DMS53 treated with DMSO at 0.1 percent for 48 hours (cell line): ENCODE data around the gene RARB.

Experiments used
- DNase-seq: peaks from one replicate; lab custom pipeline; 2025; ENCODE audit not compliant: unreplicated experiment; lab: John Stamatoyannopoulos, UW

RARB gene

DNA sequence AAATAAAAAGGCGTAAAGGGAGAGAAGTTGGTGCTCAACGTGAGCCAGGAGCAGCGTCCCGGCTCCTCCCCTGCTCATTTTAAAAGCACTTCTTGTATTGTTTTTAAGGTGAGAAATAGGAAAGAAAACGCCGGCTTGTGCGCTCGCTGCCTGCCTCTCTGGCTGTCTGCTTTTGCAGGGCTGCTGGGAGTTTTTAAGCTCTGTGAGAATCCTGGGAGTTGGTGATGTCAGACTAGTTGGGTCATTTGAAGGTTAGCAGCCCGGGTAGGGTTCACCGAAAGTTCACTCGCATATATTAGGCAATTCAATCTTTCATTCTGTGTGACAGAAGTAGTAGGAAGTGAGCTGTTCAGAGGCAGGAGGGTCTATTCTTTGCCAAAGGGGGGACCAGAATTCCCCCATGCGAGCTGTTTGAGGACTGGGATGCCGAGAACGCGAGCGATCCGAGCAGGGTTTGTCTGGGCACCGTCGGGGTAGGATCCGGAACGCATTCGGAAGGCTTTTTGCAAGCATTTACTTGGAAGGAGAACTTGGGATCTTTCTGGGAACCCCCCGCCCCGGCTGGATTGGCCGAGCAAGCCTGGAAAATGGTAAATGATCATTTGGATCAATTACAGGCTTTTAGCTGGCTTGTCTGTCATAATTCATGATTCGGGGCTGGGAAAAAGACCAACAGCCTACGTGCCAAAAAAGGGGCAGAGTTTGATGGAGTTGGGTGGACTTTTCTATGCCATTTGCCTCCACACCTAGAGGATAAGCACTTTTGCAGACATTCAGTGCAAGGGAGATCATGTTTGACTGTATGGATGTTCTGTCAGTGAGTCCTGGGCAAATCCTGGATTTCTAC, at the start of gene RARB:
Gene RARB, plus strand, starts transcription at position 322 of the 847 bp plus-strand sequence. Its CDS starts 469 bp downstream, at position 791.
- no peak for DNase-seq

DNA sequence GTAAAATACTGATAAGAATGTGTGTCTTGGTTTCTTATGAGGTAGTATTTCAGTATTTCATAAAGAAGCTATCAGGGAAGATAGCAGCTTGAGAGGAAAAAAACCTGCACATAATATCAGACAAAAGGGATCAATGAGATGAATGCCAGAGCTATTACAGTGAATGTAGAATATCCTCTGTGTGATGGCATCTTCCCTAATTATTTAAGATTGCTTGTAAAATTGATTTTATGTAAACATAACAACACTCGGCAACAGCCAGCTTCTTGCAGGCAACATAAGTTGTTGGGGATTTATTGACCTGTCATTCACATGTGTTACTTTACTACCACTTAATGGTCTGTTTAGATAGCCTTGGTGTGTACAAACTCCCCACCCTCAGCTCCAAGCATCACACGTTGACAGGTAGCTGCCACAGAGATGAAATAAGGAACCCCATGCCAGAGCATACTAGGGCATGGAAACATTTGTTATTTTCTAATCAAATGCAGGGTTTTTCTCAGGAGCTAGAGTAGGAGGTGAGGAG, 49.2 kb upstream of the RARB start:
- DNase-seq = no peak

DNA sequence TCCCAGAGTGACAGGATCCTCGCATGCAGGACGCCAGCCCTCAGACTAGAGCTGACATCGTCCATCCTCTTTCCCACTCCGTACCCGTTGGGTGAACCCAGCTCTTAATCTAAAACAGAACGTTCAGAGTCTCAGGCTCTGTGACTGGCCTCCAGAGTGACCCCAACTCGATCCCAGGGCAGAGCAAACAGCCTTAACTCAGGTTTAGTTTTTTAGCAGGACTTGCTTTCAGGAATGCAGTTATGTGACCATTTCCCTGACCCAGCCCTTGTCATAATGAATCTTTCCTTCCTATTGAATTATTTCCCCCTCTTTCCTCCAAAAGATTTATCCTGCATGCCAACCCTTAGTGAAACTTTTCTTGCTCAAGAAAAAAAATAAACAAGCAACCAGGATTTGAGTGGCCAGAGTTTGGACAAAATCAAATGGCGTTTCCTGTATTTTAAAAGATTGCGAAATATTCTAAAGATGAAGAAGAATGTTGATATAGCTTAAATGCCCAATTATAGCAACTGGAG, 47.8 kb upstream of the RARB start:
- DNase-seq = no peak

DNA sequence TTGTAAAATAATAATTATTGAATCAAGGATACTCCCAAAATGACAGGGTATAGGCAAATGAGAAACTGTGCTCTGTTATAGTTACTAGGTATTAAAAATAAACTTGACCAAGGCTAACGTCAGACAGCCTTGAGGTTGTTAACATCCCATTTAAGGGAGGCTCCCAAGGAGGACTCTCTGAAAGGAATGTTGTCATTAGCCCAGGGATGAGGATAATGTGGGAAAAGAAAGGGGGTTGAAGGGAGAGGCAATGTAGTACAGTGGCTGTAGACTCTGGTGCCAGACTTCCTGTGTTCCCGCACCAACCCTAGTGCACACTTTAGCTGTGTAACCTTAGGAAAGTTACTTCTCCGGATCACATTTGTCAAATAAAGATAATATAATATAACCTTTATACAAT, 47.0 kb upstream of the RARB start:
- no peak for DNase-seq

DNA sequence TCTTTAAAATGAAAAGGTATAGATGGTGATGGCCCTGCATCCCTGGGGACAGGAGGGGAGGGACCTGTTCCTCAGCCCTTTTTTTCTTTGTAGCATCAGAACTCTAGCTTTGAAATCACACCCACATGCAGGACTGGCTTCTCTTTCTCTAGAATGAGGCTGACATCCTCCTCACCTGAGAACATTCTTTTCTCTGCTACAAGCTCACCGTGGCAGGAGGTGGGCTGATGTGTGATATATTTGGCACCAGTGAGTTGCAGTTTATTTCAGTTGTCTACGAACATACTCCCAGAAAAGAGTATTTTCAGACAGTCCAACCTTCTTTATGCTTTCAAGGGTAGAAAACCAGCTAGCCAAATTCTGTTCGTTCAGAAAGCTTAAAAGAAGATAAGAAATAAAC, 43.6 kb upstream of the RARB start:
- no peak for DNase-seq

DNA sequence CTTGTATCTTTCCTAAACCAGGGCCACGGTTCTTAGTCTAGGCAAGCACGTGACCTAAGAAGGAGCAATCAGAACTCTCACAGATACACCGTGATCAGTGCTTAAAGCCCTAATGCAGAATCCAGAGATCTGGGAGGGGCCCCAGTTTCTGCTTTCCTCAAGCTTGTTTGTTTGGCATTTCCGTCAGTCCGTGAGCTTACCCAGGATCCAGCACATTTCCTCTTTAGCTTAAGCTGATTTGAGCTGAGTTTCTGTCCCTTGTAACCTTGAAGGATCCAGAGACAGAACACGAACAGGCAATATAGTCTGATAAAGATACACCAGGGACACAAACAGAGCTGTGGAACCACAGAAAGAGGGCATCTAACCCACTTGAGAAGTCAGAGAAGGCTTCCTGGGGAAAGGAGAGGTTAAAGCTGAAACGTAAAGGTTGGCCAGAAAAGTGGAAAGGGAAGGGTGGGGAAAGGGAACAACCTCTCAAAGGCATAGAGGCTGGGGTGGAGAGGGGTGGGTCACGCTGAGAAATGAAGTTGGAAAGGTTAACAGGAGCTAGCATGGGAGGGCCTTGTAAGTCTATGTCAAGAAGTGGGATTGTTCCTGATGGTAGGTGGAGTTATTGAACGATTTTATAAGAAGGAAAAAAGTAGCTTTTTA, 42.1 kb upstream of the RARB start:
- no peak for DNase-seq

DNA sequence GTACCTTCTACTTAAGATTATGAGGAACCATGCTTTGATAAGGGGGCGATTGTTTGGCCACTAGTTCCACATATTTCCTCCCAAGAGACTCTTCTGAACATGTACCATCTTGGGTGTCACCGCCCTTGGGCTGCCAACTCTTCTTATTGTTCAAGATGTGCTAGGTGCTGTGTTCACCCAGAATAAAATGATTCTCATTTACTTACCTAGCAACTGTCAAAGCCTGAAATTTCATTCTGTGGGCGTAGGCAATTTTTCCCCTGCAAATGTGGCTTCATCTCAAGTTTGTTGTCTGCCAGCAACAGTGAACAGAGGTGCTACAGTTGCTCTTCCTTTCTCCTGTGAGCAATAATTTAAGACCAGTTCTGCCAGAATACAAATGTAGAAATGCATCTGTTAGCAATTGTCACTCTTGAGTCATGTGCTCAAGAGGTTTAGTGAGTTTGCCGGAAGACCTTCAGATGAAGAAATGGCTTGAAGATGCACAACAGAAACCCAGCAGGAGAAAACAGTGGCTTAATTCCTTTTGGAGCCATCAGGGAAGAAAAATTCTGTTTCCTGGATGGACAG, 41.3 kb upstream of the RARB start:
- no peak for DNase-seq

DNA sequence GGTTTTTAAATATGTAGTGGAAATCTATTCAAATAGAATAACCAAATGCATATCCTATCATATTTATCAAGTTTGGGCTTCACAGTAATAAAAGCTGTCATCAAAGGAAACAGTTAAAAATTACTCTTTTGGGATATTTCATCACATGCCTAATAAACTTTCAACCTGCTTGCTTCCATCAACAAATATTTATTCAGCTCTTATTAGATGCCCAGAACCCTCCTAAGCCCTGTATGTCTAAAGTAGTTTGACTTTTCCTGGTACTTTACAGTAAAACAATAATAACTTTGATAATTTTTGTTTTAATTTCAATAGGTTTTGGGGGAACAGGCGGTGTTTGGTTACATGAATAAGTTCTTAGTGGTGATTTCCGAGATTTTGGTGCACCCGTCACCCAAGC, 37.5 kb upstream of the RARB start:
- DNase-seq = no peak

DNA sequence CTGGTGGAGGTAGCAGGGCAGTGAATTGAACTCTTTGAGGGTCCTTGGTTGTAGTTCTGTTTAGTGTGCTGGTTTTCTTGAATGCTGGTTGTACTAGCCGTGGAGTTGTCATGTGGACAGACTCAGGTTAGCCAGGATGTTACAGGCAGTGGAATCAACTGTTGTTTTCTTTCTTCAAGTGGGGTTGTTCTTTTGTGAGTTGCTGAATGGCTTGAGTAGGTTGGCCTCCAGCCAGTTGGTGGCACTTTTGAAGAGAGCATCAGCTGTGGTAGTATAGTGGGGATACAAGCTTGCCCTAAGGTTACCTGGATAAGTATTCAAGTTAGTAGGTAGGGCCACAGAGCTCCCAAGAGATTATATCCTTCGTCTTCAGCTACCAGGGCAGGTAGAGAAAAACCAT, 31.8 kb upstream of the RARB start:
- no peak for DNase-seq

DNA sequence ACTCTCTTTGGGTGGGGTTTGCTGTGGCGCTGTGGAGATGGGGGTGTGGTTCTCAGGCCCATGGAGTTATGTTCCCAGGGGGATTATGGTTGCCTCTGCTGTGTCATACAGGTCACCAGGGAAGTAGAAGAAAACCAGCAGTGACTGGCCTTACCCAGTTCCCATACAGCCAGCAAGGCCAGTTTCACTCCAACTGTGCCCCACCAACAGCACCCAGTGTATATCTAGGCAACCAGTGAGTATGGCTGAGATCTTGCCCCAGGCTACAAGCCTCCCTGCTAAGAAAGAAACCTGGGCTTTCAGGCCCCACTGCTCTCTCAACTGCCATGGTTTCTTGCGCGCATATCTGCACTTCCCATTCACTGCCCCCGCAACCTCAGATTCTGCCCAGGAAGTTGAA, 31.4 kb upstream of the RARB start:
- no peak for DNase-seq

DNA sequence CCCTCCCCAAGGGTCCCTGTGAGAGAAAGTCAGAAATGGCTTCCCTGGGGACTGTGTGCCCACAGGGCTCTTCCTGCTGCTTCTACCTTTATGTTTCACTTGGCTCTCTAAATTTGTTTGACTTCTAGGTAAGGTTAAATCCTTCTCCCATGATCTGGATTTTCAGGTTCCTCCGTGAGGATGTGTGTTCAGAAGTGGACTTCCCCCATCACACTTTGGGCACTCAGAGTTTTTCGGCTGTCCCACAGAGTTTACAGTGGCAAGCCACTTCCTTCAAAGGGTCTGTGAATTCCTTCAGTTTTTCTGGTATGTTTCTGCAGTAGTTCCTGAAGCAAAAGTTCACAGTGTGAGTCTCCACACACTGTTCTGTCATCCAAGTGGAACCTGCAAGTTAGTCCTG, 30.9 kb upstream of the RARB start:
- no peak for DNase-seq

DNA sequence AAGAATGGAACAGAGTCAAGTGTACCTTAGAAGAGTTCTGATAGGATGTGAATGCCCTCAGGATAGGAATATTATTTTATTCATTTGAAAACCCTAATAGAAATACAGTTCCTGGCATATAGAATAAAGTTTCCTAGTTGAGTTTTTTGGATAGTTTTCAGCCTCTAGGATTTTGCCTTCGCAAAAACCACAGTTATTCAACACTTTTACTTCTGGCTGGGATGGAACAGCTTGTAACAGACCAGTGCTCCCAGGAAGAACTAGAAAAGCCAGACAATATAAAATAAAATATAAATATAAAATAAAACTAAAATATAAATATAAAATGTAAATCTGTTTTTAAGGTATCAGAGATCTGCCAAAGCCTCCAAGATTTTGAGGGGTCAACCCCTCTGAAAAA, 27.5 kb upstream of the RARB start:
- DNase-seq = no peak

DNA sequence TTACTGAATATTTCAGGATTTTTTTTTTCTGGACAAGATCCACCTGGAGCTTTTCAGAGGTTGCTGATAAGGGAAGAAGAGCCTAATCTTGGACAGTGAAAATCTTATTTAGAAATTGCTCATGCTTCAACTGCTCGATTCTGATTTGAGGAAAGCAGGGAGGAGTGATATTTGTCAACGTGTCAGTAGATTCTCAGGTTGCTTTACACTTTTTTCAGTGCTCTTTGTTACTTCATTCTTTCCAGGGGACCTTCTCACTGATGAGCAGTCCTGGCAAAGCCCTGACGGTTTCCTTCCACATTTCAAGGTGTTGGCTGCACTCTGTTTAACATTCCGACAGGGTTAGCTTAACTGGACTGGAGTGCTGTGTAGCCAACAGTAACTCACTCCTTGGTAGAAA, 24.1 kb upstream of the RARB start:
- DNase-seq = no peak

DNA sequence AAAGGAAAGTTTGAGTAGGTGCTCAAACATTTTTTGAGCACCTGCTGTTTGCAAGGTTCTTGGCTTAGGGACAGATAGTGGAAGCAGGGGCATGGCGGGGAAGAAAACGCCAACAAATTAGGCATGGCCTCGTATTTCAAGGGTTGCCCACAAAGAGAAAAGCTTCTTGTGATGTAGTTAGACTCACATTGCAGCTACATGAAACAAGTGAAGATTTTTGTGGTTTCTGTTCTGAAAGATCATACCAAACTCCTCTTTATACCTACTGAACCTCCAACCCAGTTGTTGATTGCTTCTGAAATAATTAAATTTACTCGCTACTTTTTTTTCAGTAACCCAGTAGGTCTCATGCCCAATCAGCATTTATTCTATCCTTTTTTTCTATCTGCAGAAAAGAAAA, 23.5 kb upstream of the RARB start:
- no peak for DNase-seq

DNA sequence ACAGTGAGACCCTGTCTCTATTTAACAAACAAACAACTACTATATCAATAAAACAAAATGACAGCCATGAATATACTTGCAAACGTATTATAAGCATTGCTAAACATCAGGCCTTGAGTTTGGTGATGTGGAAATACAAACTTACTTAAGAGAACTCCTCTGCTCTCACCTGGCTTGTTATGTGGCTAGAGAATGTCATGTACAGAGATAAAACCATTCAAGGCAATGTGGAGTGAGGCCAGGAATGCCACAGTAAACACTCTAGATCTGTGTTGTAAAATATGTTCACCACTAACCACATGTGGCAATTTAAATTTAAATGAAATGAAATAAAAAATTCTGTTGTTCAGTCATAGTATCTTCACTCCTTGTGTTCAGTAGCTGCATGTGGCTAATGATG, 22.7 kb upstream of the RARB start:
- no peak for DNase-seq

DNA sequence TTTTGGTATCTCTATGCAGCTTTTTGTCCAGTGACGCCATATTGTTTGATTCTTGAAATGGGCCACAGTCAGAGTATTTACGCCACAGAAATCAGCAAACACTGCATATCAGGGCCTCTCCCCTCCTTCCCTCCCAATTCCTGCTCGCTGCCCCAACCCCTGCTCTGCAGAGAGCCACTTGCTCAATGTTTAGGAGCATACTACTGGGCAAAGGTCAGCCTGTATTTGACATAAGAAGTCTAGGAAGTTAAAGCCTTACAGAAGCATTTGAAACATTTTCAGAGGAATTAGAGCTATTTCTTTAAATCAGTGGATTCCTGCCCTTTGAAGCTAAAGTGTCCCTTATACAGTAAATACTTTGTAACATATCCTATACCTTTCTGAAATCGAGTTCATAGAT, 17.4 kb upstream of the RARB start:
- no peak for DNase-seq

DNA sequence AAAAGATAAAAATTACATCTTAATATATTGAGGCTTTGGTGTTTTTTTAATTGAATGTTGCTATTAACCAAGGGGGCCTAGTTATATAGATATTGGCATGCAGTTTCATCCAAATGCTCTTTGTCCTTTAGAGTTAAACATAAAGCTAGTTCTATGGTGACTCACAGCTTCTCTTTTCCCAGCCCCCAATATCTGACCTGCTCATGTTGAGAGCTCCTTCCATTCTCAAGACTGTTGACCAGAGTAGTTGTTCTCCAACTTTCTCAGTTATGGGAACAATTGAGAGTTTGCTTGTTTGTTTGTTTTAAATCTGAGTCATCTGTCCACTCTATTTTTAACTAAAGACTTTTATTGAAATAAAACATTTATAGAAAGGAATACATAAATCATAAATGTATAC, 15.8 kb upstream of the RARB start:
- DNase-seq = no peak

DNA sequence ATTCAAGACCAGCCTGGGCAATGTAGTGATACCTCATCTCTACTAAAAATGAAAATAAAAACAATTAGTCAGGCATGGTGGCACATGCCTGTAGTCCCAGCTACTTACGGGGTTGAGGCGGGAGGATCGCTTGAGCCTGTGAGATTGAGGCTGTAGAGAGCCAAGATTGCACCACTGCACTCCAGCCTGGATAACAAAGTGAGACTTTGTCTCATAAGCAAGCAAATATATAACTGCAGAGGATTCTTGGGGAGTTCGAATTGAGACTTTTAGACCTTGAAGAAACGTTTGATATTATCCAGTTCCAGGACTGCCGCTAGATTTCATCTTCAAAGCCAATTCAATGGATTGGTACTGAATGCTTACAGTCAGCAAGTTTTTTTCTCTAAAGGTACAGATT, 11.9 kb upstream of the RARB start:
- no peak for DNase-seq

DNA sequence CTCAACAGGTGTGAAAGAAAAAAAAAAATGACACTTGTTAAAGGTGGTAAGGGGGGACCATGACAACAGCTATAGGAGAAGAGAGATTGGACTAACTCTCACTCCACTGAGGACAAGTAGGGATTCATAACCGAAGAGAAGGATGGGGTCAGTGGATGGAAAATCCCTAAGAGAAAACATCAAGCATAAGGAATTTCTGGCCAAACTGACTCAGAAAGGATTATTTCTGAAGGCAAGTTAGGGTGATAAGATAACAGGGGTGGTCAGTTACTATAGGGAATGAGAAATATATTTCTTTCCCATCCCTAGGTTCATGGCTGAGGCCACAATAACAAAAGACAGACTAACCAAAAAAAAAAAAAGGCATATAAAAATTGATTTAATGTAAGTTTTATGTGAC, 9.5 kb upstream of the RARB start:
- no peak for DNase-seq

DNA sequence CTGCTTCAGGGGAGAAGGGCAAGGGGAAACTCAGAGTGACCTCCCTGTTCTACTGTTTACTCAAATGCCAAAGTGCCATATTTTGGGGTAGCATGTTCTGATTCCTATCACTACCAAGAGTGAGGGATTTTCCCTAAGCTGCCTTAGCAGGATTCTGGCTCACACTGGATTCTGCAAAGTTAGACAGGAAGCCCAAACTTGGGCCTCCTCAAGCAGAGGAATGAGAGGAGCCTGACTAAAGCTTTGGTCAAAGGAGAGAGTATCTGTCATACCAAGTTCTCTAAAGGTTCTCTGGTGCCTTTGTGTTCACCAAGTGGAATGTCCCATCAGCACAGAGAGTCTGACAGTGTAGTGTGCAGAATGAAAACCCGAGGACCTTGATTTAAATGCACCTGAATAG, 8.8 kb upstream of the RARB start:
- no peak for DNase-seq

DNA sequence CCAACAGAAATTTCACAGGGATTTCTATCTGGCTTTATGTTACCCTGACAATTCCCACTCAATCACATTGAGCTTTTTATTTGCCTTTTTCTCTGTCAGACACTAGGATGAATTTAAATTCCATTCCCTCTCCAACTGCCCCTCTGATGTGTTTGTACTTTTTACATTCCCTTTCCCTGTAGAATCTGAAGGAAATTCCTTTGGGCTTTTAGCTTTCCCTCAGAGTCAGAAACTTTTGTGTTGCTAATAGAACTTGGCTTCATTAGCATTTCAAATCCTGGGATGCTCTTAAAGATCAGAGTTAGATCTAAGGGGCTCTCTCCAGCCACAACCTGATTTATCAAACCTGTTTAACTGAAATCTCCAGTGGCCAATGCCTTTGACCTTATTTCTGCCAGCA, 7.9 kb upstream of the RARB start:
- DNase-seq = no peak

DNA sequence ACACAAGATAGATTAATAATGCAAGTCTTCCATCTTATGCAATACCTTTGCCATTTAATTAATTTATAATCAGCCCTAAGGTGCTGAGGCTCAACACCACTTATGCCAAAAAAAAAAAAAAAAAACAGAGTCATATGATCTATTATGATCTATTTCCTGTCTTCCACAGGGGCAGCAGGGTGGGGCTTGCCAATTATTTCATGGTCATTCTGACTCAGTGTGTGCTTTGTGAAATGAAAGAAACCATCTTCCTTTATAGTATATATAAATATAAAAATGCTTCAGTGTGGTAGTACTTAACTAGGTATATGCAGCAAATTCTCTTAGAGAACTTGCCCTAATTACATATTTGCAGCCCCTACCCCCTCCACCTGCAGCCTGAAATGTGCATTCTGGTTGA, 7.2 kb upstream of the RARB start:
- DNase-seq = no peak
